Activated naive CD8-positive, alpha-beta T cell treated with anti-CD3 and anti-CD28 coated beads, Interleukin-2, amount 50 U/mL, for 16 hours (primary cell): ENCODE results near the gene SIK3.

Source experiments
- DNase-seq: peaks from one replicate; pipeline ENCODE4 v3.0.0-alpha.2; 2020; ENCODE audit warnings: low read depth, low spot score

SIK3 gene

DNA sequence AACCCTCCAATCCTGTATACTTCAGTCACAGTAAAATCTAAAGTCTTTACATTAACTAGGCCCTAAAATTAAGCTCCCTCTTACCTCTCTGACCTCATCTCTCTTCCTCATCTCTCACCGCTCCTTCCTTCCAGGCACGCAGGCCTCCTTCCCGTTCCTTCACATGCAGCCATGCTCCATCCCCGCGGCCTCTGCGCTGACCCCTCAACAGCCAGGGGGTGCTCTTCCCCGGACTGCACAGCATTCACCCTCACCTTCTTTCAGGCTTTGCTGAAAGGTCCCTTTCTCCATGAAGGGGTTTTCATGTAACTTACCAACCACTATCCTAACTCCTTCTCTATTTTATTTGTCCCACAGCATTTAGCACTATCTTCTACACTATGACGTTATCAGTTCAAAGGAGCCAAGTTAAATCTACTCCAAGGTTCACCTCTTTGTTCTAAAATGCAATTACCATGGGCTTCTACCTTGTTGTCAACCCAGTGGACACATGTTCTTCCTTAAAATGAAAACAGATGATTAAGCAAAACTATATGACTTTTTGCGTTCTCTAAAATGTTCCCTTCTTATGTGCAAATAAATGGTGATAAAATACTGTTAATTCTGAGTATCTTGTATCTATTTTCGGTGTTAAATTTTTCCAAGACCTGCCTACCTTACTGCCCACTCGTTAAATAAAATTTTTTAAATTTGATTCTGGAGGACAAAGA lies 203.0 kb downstream of the SIK3 start:
- no peak for DNase-seq

- DNase-seq: no peak
These were observed 204.3 kb downstream of the SIK3 start for GRCh38 chr11:116893906-116894305.

- no peak for DNase-seq
These were observed 204.8 kb downstream of the SIK3 start for GRCh38 chr11:116893437-116893836.

DNA sequence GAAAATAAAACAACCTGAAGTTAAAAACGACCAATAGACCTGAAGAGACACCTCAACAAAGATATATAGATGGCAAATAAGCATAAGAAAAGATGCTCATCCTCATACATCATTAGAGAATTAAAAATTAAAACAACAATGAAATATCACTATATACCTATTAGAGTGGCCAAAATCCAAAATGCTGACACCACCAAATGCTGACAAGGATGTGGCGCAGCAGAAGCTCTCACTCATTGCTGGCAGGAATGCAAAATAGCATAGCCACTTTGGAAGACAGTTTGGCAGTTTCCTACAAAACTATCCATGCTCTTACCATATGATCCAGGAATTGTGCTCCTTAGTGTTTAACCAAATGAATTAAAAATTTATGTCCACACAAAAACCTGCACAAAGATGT lies 205.9 kb downstream of the SIK3 start:
- no peak for DNase-seq

GRCh38 chr11:116891746-116892145 lies 206.5 kb downstream of the SIK3 start:
- no peak for DNase-seq

GRCh38 chr11:116890607-116891006 lies 207.6 kb downstream of the SIK3 start:
- DNase-seq: no peak

DNA sequence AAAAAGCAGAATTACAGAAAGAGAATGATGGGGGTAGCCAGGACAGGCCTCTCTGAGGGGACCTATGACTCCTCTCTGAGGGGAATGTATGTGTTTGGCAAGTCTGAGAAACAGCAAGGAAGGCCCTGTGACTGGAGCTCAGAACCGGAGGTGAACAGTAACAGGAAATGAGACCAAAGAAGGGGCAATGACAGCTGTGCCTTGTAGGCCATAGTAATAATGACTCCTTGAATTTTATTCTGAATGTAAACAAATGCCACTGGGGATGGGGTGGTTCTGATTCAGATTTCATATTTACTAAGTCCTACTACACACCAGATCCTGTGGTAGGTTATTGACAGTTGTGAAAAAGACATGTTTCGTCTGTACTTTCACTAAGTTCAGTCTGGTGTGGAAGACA lies 208.0 kb downstream of the SIK3 start:
- no peak for DNase-seq

DNA sequence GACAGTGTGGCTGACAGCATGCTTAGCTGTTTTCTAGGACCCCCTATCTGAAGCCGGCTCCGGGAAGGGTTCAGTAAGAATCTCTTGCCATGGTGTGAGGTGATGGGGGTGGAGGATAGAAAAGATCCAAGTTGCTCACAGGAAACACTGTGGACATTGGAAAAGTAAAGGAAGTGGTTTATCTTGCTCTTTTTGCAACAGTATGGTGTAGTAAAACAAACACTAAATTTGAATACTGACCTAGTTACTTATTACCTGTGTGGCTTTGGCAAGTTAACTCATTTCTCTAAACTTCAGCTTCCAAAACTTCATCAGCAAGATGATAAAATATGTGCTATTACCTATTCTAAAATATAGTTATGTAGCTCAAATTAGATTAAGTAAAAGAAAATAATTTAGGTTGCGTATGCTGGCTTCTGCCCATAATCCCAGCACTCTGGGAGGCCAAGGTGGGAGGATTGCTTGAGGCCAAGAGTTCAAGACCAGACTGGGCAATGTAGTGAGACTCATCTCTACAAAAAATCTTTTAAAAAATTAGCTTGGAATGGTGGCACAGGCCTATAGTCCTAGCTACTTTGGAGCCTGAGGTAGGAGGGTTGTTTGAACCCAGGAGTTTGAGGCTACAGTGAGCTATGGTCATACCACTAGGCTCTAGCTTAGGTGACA lies 209.2 kb downstream of the SIK3 start:
- no peak for DNase-seq

DNA sequence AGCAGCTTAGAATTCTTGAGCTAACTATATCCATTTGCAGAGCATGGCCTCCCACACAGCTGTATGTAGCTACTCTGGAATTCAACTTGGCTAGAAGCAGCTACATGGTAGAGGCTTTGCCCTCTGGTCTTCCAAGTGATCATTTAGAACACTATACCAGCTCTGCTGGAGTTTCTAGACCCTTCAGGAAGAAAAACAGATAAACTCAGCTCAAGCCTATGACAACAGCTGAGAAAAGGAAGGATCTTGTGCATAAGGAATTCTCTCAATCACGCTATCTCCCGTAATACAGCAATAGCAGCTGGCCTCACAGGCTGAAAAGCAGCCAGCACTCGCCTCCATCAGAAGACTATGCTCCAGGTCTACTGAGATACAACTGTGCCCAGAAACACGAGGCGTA lies 210.2 kb downstream of the SIK3 start:
- DNase-seq: no peak

- DNase-seq: no peak
These were observed 212.1 kb downstream of the SIK3 start for GRCh38 chr11:116885951-116886655.

GRCh38 chr11:116882386-116882785 lies 215.8 kb downstream of the SIK3 start:
- no peak for DNase-seq

DNA sequence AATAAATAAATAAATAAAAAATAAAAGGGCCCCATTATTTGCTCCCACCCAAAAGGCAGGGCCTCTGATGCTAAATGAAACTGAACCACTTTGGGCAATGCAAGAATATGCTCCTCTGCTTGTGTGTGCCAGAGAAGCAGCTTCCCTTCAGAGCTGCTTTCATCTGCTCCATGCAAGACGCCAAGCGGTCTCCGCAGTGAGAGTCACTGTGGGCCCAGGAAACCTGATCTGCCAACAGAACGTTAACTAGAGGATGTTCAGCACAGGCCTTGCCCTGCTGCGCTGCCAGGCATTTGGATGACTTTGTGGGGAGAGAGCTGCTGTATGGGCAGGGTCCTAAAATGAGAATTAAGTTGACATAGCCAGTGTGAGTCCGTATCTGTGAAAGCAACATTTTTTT lies 217.1 kb downstream of the SIK3 start:
- DNase-seq: no peak

DNA sequence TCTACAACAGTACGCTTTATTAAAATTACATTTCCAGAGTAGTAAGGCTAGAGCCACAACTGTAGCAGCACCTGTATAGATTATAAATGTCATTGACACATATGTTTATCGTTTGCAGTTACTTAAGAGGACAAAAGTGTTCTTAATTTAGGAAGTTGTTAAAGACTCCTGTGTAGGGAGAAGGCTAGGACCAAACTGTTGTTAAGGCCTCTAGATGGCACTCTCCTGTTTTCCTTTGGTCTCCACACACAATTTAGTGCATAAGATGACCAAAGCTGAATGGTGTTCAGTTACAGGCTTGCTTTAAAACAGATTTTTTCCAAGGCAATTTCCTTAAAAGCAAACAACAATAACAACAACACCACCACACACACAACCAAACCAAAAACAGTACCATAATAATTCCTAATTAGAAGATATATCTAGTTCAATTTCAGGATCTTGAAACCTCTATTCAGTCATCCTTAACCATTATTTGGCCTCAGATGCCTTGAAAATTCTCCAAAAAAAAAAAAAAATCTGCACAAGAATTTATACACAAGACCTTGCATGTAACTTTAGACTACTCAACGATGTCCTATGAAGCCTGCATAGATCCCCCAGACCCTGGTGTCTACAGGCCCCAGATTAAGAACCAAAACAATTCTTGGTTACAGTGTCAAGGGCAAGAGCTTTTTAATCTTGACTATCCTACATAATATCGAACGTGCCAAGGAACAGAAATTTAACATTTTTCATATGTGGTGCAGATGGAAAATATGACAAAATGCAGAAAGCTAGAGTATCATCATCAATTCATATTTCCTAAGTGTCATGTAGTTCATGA lies 218.2 kb downstream of the SIK3 start:
- DNase-seq: no peak

GRCh38 chr11:116876656-116877055 lies 221.6 kb downstream of the SIK3 start:
- DNase-seq: no peak

- DNase-seq: no peak
These were observed 223.0 kb downstream of the SIK3 start for GRCh38 chr11:116875194-116875593.

- DNase-seq: no peak
These were observed 224.0 kb downstream of the SIK3 start for GRCh38 chr11:116874251-116874650.

DNA sequence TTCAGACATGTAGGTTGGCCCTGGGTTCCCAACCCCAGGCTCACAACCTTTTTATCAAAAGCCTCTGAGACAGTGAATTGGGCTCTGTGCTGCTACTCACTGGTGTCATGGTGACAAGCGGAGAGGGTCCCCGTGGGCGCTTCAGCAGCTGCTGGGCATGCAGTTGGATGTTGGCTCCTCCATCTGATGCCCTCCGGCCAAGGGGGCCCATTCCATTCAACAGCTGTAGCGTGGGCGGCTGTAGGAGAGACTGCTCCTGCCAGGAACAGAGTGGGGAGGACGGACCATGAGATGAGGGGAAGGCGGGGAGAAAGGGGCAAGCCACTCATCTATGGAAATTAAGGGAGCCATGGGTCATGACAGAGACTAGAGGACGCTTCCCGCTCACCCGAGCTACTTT lies 224.8 kb downstream of the SIK3 start:
- no peak for DNase-seq

DNA sequence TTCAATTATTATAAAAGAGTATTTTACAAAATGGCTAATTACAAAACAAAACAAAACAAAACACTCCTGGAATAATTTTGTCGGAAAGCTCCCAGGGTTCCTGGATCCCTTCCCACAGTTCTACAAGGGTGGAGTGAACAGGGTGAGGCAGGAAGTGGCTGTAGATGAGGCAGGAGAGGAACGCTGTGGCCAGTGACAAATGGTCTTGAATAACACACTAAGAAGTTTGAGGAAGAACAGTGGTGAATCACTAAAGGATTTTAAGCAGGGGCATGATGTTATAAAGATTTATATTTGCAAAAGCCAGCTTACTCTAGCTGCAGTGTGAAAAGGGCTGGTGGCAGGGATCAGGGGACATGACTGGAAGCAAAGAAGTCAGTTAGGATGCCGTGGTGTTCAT lies 227.0 kb downstream of the SIK3 start:
- DNase-seq: no peak

DNA sequence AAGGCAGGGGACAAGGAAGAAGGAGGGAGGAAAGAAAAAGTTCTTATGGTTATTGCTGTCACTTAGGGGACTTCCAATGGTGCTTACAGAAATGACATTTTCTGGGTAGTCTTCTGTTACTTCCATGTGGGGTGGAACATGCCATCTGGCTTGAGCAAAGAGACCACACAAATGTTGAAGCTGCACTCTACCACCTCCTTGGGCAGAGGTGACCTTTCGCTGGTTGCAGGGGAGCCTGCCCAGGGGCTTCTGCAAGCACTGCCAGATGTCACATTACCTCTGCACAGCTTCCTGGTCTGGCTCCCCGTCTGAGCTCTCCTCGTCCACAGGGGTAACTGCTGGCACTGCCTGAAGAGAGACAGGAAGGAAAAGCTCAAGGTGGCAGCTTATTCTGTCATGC lies 228.2 kb downstream of the SIK3 start:
- no peak for DNase-seq

- no peak for DNase-seq
These were observed 228.6 kb downstream of the SIK3 start for GRCh38 chr11:116869610-116870009.

GRCh38 chr11:116868066-116868465 lies 230.2 kb downstream of the SIK3 start:
- no peak for DNase-seq

DNA sequence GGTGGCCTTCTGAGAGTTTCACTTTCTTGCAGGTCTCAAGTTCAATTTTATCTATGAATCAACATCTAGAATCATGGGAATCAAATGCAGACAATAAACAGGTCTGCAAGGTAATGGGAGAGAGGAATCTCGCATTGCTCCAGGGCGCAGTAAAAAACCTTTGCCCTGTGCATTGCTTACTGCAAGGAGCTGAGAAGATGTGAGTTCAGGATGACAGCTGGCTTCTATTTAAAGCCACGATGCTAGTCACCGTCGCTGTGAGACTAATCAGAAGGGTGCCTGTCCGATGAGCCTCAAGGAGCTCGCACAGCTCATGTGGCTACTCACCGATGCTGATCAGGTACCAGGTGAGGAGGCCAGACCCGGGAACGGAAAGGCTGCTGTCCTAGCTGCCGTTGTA lies 230.6 kb downstream of the SIK3 start:
- DNase-seq: no peak
